GM19467 (cell line): ENCODE data around the gene FUS.
"Not testable (repeated sequence)": the region's sequence is repeated elsewhere in the genome, so short reads cannot be mapped to it uniquely, and the experiment has no call there.

Source experiments
- ATAC-seq: cut with Tn5 transposase; IDR thresholded peaks from one replicate; pipeline ENCODE4 v1.9.1; 2021; ENCODE audit warnings: mild to moderate bottlenecking, moderate library complexity; ENCODE audit not compliant: unreplicated experiment

Gene FUS

DNA sequence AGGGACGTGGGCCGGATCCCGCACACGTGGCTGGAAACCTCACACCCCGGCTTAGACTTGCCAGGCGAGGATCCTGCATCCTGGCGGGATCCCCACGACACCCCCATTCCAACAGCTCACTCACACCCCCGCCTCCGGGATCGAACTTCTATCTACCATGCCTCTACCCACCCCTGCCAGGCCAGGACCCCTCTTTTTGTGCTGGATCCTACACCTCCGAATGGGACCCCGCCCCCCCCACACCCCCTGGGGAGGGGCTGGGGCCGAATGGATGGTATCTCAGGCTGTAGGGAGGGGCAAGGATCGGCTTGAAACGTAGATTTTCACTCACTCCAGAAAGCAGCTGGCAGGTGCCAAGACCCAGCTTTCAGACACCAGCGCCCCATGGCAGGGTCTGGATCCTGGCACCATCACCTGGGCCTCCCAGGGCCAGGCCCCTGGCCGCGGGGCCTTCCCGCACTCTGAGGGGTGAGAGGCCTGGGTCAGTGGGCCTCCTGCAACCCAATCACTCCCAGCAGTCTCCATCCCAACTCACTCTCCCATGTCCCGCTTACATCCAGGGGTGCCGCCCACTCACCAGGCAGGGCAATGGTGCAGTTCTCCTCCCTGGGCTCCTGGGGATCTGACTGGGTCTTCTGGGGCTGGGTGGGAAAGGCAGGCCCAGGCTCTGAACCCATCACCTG lies 36.8 kb upstream of the FUS start:
- ATAC-seq = no peak

DNA sequence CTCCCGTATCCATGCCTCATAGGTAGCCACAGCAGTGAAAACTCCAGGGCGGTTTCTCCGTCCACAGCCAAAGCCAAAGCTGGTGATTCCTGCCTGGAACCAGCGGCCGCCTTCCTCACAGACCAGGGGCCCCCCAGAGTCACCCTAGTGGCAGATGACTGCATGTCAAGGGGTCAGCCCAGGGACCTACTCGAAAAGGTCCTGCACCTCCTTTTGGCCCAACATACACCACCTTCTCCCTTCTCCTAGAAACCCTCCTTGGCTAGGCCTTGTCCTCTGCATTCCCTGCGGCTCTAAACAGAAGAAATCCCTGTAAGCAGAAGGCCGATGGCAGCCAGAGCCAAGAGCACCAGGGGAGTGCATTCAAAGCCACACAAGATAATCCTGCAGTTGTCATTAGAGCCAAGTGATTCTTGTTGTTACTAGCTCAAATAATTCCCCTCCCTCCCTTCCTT lies 36.2 kb upstream of the FUS start:
- no peak for ATAC-seq

DNA sequence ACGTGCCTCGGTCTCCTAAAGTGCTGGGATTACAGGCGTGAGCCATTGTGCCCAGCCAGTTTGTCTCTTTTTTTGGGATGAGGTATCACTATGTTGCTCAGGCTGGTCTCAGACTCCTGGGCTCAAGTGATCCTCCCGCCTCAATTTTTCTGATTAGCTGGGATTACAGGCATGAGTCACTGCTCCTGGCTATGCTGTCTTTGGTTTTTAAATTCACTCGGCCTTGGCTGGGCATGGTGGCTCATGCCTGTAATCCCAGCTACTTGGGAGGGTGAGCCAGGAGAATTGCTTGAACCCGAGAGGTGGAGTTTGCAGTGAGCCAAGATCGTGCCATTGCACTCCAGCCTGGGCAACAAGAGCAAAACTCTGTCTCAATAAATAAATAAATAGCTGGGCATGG lies 35.5 kb upstream of the FUS start:
- not testable (repeated sequence) for ATAC-seq

DNA sequence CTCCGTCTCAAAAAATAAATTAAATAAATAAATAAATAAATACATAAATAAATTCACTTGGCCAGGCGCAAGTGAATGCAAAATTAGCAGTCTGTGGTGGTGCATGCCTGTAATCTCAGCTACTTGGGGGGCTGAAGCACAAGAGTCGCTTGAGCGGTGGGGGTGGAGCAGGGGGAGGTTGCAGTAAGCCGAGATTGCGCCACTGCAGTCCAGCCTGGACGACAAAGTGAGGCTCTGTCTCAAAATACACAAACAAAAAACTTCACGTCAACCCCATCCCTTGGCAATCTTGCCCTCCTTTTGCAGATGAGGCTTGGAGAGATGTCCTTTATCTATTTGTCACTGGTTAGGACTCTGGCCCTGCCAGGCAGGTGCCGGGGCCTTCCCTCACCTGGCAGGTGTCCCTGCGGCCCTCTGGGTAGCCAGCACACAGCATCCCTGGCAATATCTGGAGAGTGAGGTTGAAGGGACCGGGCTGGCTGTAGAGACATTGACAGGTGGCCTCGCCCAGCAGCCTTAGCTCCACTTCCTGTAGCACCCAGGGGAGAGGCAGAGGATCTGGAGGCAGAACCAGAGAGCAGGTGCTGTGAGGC lies 34.4 kb upstream of the FUS start:
- ATAC-seq = no peak

DNA sequence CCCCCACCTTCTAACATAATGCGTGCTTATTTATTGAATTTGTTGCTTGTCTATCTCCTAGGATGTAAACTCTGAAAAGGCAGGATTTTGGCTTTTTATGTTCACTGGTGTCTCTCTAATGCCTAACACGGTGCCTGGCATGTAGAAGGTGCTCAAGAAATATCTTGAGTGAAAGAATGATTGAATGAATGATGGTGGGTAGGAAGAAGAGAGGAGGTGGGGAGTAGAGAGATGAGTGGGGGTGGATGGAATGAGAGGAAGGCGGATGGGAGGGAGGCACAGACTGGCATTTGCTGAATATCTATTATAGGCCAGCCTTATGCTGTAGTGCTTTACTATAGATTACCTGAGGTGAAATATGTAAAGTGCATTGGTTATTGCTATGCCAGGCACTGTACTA lies 32.4 kb upstream of the FUS start:
- no peak for ATAC-seq

DNA sequence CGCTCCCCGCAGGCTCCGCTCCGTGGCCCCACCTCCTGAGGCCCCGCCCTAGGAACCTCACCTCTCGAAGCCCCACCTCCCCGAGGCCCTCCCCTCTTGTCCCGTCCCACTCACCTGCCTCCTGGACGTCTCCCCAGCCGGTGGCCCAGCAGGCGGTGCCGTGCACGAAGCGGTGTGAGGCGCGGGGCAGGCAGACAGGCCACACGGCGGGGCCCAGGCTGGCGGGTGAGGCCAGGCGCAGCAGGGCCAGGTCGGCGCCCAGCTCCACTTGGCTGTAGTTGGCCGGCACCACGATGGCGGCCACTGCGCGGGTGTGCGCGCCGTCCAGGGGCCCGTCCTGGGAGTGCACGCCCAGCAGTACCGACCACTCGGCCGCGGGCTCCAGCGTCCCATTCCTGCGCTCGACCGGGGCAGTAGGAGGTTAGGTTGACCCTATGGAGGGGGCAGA lies 31.6 kb upstream of the FUS start:
- no peak for ATAC-seq

DNA sequence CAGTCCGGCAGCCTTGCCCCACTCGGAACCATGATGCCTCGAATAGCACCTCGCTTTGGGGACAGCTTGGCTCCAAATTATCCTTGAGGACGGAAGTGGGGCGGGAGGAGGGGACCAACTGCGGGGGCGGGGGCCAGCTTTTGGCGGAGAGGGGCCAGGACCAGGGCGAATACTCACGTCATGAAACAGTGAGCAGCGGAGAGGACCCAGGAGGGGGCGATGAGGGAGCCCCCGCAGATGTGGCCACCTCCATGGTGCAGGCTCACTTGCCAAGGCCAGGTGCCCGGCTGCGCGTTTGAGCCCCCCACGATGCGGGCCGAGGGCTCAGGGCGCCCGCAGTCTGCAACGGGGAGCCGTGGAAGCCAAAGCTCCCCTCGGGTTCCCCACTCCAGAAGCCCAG lies 31.0 kb upstream of the FUS start:
- no peak for ATAC-seq

DNA sequence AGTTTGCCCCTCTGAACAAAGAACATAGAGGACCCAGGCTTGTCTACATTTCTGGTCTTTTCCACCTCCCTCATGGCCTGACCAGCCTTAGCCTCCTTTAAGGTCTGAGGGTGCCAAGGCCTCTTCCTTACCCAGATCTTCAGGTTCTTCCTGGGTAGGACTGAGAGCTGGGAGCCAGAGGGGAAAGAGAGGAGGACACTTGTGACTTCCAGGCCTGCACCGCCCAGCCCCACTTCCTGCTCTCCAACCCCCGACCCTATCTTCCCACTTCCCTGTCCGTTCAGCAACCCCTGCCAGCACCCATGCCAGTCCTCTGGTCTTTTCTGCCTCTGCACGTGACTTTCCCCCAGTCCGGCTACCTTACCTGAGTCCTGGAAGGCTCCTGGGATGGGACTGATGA lies 30.6 kb upstream of the FUS start:
- no peak for ATAC-seq

DNA sequence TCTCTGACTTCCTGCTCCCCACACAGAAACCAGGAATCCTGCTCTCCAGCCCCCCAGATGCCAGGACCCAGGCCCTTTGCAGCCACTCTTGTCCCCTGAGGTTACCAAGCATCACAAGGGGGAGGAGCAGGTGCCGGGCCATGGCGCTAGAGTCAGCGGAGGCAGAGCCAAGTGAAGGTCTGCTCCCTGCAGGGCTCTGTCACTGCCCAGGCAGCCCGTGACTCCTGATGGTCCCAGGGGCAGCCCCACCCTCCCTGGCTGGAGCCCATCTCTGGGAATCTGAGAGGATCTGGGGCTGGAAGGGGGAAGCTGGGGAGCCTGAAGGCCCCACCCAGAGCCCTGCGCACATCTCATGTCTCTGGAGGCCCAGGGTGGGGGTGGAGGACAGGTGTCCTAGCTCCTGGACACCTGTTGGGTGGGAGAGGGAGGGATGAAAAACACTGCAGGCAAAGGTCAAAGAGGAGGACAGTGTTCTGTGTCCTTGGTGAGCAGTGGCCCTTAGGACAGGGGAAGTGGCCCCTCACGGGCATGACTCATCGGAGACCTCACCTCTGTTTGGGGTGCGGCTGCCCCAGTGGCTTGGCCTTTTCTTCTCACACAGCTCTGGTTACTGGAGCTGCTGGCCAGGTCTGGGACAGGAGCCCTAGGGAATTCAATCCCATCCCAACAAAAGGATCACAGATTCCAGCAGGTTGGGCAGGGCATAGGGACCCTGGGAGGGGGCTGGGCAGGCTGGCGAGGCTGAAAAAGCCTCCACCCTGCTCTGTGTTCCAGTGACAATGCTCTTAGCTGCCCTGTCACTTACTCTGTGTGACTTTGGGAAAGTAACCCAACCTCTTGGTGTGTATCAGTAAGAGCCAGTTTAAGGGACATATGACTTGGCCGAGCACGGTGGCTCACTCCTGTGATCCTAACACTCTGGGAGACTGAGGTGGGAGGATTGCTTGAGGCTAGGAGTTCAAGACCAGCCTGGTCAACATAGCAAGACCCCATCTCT lies 29.7 kb upstream of the FUS start, which contains the start of gene PRSS36:
Gene PRSS36, minus strand, starts transcription at position 173 of the 997 bp plus-strand sequence. Its CDS starts 31 bp downstream, at position 142.
- ATAC-seq = no peak

DNA sequence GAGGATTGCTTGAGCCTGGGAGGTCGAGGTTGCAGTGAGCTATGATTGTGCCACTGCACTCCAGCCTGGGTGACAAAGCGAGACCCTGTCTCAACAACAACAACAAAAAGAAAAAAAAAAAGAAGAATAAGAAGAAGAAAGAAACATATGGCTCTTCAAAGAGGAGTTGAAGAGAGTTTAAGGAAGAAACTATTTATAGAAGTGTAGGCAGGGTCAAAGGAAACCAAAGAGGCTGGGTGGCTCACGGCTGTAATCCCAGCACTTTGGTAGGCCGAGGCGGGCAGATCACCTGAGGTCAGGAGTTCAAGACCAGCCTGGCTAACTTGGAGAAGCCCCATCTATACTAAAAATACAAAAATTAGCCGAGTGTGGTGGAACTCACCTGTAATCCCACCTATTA lies 29.0 kb upstream of the FUS start:
- not testable (repeated sequence) for ATAC-seq

DNA sequence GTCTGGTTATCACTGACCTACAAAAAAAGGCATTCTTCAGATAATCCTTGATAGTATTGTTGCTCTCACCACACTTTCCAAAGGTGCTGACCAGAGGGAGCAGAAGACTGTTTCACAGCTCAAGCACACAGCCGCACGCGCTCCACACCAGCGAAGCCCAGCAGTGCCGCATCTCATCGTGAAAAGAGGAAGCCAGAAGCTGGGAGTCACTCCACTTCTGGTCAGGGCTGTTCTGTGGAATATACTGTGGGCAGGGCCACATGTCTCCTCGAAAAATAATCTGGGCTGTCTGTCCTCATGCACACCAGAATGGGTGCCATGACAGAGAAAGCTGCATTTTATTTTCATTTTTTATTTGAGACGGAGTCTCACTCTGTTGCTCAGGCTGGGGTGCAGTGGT lies 22.8 kb upstream of the FUS start:
- no peak for ATAC-seq

DNA sequence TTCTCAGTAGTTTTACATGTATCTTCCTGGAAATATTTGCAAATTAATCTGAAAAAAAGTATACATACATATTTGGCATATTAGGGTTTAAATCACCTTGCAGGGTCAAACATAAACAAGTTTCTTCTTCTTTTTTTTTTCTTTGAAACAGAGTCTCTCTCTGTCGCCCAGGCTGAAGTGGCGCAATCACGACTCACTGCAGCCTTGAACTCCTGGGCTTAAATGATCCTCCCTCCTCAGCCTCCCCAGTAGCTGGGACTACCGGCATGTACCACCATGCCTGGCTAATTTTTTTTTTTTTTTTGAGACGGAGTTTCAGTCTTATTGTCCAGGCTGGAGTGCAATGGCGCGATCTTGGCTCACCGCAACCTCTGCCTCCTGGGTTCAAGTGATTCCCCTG lies 12.6 kb upstream of the FUS start:
- no peak for ATAC-seq

DNA sequence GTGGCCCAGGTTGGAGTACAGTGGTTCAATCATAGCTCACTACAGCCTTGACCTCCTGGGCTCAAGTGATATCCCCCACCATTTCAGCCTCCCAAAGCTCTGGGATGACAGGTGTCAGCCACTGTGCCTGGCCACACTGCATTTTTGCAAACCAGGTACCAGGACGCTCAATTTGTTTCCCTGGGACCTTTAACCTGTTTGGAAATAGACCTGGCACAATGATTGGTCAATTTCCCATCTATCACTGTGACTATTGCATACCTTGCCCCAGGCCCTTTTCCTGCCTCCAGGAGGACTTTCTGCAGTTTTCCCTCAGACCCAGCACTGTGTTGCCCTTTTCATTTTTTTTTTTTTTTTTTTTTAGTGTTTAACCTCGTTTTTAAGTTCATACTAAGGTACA lies 11.1 kb upstream of the FUS start:
- ATAC-seq = no peak

DNA sequence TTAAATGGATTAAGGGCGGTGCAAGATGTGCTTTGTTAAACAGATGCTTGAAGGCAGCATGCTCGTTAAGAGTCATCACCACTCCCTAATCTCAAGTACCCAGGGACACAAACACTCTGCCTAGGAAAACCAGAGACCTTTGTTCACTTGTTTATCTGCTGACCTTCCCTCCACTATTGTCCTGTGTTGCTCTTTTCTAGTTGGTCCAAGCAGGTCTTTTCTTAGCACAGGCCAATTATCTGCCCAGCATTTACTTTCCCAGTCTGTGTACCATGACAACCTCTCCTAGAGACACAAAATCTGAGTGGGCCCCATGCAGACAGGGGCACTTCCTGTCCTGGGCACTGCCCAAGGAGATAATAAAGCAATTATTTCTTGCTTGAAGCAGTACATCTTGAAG lies 9.9 kb upstream of the FUS start:
- ATAC-seq = not testable (repeated sequence)

DNA sequence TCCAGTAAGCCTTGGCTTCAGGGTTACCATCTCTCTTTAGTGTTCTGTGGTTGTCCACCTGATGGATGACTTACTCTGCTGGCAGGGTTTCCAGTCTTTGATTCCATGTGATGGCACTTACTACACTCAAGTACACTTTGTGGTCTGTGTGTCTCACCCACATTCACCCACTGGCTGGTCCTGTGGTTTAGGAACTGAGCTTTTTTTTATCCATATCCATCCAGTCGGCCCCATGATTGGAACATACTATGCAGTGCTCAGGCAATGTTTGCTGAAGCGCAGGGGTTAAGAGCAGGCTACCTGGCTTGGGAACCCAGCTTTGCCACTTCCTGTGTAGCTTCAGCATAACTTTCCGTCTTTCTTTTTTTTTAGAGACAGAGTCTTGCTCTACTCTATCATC lies 2.8 kb upstream of the FUS start:
- ATAC-seq = no peak

DNA sequence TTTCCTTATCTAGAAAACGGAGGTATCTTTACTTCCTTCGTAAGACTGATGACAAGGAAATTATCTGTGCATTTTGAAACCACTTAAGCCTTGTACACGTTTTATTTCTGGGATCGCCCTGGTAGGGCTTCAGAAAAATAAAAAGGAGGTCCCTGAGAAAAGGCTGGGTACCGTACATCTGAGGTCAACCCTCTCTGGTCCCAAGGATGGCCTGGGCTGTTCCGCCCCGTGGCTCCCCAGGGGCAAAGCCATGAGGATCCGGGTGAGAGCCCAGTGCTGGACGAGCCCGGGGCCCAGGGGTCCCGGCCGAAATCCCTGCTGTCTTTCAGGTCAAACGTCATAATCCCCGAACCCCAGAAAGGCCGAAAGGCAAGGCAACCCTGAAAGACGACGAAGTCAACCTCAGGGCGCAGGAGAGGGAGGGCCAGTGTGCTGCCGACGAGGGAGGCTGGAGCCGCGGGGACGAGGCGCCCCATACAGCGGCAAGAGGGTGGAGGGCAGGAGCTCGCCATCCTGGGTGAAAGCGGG lies 656 bp upstream of the FUS start:
- no peak for ATAC-seq

DNA sequence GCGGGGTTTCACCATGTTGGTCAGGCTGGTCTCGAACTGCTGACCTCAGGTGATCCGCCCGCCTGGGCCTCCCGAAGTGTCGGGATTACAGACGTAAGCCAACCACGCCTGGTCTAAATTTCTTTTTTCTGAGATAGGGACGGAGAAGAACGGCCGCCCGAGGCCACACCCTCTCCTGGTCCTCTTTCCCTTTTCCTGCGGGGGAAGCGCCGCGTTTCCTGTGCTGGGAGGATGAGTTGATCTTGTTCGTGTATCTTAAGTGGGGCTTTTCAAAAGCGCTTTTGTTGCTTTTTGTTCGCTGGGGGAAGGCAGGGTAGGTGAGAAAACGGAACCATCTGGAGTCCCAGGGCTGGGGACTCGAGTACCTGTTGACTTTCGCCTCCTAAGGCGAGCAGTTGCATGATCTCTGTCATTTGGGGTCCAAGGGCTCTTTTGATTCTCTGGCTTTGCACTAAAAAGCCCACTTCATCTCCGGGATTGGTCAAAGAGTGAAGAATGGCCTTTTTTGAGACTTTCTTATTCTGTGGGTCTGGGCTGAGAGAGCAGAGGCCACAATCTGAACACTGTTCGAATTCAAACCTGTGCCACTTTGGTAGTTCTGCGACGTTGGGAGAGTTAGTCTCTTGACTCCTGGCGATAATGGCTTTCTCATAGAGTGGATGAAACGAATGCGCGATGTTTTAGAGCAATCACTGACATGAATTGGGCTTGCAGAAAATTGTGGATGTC lies 1.3 kb downstream of the FUS start:
- no peak for ATAC-seq

DNA sequence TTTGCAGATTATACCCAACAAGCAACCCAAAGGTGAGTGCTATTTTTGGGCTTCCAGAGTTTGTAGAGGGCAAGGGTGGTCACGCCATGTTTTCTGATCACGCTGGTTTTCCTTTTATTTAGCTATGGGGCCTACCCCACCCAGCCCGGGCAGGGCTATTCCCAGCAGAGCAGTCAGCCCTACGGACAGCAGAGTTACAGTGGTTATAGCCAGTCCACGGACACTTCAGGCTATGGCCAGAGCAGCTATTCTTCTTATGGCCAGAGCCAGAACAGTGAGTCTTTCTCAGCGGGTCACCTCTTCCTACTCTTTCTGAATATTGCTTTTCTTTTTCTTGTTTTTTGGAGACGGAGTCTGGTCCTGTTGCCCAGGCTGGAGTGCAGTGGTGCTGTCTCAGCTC lies 2.5 kb downstream of the FUS start:
- ATAC-seq = no peak

DNA sequence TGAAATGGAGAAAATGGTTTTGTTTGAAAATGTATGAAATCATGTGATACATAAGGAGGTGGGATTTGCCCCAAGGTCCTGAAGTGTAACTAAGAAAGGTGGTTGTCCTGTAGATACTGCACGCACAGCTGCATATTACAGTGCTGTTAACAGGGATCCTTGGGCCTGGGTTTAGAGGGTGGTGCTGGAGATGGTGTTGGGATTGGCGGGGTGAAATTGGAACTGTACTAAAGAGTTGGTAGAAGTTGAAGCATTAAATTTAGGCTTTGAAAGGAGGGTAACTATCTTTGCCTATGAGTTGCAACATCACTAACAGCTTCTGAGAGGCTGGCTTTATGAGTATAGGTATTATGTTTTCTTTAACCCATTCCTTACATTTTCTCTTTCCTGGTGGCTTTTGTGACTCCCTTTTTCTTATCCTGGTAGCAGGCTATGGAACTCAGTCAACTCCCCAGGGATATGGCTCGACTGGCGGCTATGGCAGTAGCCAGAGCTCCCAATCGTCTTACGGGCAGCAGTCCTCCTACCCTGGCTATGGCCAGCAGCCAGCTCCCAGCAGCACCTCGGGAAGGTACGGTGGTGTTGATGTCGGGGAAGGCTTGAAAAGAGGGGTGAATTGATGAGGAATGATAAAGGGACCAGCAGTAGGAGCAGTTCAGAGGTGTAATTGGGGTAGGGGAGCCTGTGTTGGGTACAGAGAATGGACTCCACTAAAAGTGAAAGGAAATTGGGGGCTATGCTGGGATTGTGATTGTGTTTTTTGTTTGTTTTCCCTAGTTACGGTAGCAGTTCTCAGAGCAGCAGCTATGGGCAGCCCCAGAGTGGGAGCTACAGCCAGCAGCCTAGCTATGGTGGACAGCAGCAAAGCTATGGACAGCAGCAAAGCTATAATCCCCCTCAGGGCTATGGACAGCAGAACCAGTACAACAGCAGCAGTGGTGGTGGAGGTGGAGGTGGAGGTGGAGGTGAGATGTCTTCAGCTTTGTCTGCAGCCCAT lies 3.8 kb downstream of the FUS start:
- ATAC-seq = no peak
